Measurements from ENCODE around the gene ALDH3B2.
A peak's percentile ranks its signal among the peaks of the same experiment; 100 is the strongest.

The ALDH3B2 gene

GRCh38 chr11:67630943-67631331 is 43.5 kb downstream of the ALDH3B2 start:
- peaks cover 13 to 15% of the 10 kb centered on the region in 2 experiments for H3K4me1 ChIP-seq (ENCODE audit: control insufficient read depth in 1 of 2, insufficient read depth in 1 of 2, low read depth in 1 of 2, low read length in 1 of 2)
- peak overlapping the region; percentile 74 to 80 for H3K4me3 ChIP-seq (ENCODE audit: low read depth in 1 of 2, low read length in 1 of 2)
- TF ChIP-seq CTCF (IDR thresholded peaks at IDR 0.05): no peak
- no peaks in the 10 kb centered on the region for H3K9me3 ChIP-seq
- H3K27me3 ChIP-seq: peaks cover 6% of the 10 kb centered on the region
- no peaks in the 10 kb centered on the region for H3K36me3 ChIP-seq
- H3K27ac ChIP-seq: peak overlapping the region; percentile 83

GRCh38 chr11:67630228-67630942 is 44.0 kb downstream of the ALDH3B2 start:
- H3K36me3 ChIP-seq: no peaks in the 10 kb centered on the region
- H3K4me1 ChIP-seq (ENCODE audit: control insufficient read depth in 1 of 2, insufficient read depth in 1 of 2, low read depth in 1 of 2, low read length in 1 of 2): peaks cover 13 to 15% of the 10 kb centered on the region in 2 experiments
- peaks cover 6% of the 10 kb centered on the region for H3K27me3 ChIP-seq
- H3K9me3 ChIP-seq: no peaks in the 10 kb centered on the region
- peak overlapping the region; percentile 83 for H3K27ac ChIP-seq
- peak; percentile 53 for TF ChIP-seq CTCF (IDR thresholded peaks at IDR 0.05)
- H3K4me3 ChIP-seq (ENCODE audit: low read depth in 1 of 2, low read length in 1 of 2): peak overlapping the region; percentile 74 to 80

- H3K9me3 ChIP-seq: no peaks in the 10 kb centered on the region
- peak within 1 kb of the TSS; percentile 83 for H3K27ac ChIP-seq
- H3K27me3 ChIP-seq: peaks cover 6% of the 10 kb centered on the region
- peak; percentile 88 for TF ChIP-seq CTCF (IDR thresholded peaks at IDR 0.05)
- no peaks in the 10 kb centered on the region for H3K36me3 ChIP-seq
- peak within 1 kb of the TSS; percentile 74 to 80 for H3K4me3 ChIP-seq (ENCODE audit: low read depth in 1 of 2, low read length in 1 of 2)
- H3K4me1 ChIP-seq (ENCODE audit: control insufficient read depth in 1 of 2, insufficient read depth in 1 of 2, low read depth in 1 of 2, low read length in 1 of 2): peaks cover 13 to 15% of the 10 kb centered on the region in 2 experiments
These were observed 44.8 kb downstream of the ALDH3B2 start, which contains the start of gene NUDT8 for GRCh38 chr11:67629386-67630227. Gene NUDT8 (minus strand): TSS chr11:67629937. CDS start chr11:67629911, 26 bp downstream.

- Histone ChIP-seq H3K27ac (peak overlapping the region; percentile 83), H3K27me3 (peaks cover 6% of the 10 kb centered on the region), H3K9me3 (no peaks in the 10 kb centered on the region), H3K36me3 (no peaks in the 10 kb centered on the region), H3K4me3 (ENCODE audit: low read depth in 1 of 2, low read length in 1 of 2) (peak overlapping the region; percentile 74 to 80), H3K4me1 (ENCODE audit: control insufficient read depth in 1 of 2, insufficient read depth in 1 of 2, low read depth in 1 of 2, low read length in 1 of 2) (peaks cover 13 to 15% of the 10 kb centered on the region in 2 experiments)
- no peak for TF ChIP-seq CTCF (IDR thresholded peaks at IDR 0.05)
These were observed 45.6 kb downstream of the ALDH3B2 start for GRCh38 chr11:67628710-67629385.

- TF ChIP-seq CTCF (IDR thresholded peaks at IDR 0.05): no peak
- Histone ChIP-seq H3K9me3 (no peaks in the 10 kb centered on the region), H3K4me3 (ENCODE audit: low read depth in 1 of 2, low read length in 1 of 2) (no peak overlapping the region), H3K27me3 (peaks cover 6% of the 10 kb centered on the region), H3K36me3 (no peaks in the 10 kb centered on the region), H3K4me1 (ENCODE audit: control insufficient read depth in 1 of 2, insufficient read depth in 1 of 2, low read depth in 1 of 2, low read length in 1 of 2) (peaks cover 13 to 15% of the 10 kb centered on the region in 2 experiments), H3K27ac (no peak overlapping the region)
These were observed 46.4 kb downstream of the ALDH3B2 start for GRCh38 chr11:67627812-67628624.

Data from neutrophil (primary cell).